ENCODE results near the gene TRIM34. TPM values are rescaled to one million over a fixed set of nuclear protein-coding genes. Genes with fewer than 3 reads are reported as not detected.

Gene TRIM34
- total and polyA plus RNA-seq, 2 of the 4 experiments (the other 2 are of a cell fraction) = 6.1 to 8.6 TPM

GRCh38 chr11:5620651-5621521 lies 3.9 kb upstream of the TRIM34 start:
- H2AFZ ChIP-seq (replicated peaks; ENCODE audit: low read length, poor library complexity) = peak overlapping the region; percentile 77
- POLR2A ChIA-PET (ENCODE audit: unreplicated experiment) = no interaction called here
- H3K23ac ChIP-seq (ENCODE audit: low read depth, low read length) = peak overlapping the region; percentile 95; the same call in 1 of the 2 replicates
- H4K91ac ChIP-seq (ENCODE audit: insufficient read depth, low read depth, low read length) = peak overlapping the region; percentile 88
- H3K9me1 ChIP-seq (ENCODE audit: insufficient read depth, low read length) = peaks cover 14% of the 10 kb centered on the region
- H3K27me3 ChIP-seq (ENCODE audit: control insufficient read depth, insufficient read depth, low read length) = no peaks in the 10 kb centered on the region
- H2BK20ac ChIP-seq (ENCODE audit: low read depth, low read length) = peak overlapping the region; percentile 85
- peak overlapping the region; percentile 78 for H3K4ac ChIP-seq (ENCODE audit: low read depth, low read length)
- peaks cover 0 to 15% of the 10 kb centered on the region in 2 experiments; a peak in 2 of 4 replicates for H3K79me1 ChIP-seq (ENCODE audit: low read depth in 1 of 2, low read length in 2 of 2)
- peak overlapping the region; percentile 82 to 87 for H4K8ac ChIP-seq (ENCODE audit: low read depth in 2 of 2, low read length in 2 of 2)
- ATAC-seq (ENCODE audit: low read depth) = peak; percentile 76
- peak overlapping the region; percentile 69; the same call in 1 of the 2 replicates for H2AK5ac ChIP-seq (ENCODE audit: low read depth, low read length)
- peak overlapping the region; percentile 95 for H3K18ac ChIP-seq (ENCODE audit: low read depth, low read length)
- H3K4me1 ChIP-seq (ENCODE audit: control insufficient read depth, insufficient read depth, low read length) = peaks cover 22% of the 10 kb centered on the region
- H3K4me3 ChIP-seq (ENCODE audit: insufficient read depth, low read depth, low read length) = peak overlapping the region; percentile 15; the same call in 1 of the 2 replicates
- H2BK5ac ChIP-seq (ENCODE audit: low read depth, low read length, poor library complexity, severe bottlenecking) = peak overlapping the region; percentile 97
- intact Hi-C loops (cut with micrococcal nuclease) (loop anchor here (1.0 kb wide), 3 partner anchors 15 to 63 kb away; no protein-coding TSS in a partner anchor), dilution Hi-C loops (cut with HindIII; ENCODE audit: low sequenced_read_pairs, unreplicated experiment) (no loop called here), in situ Hi-C loops (cut with MboI; ENCODE audit: low sequenced_read_pairs) (loop anchor here (5.0 to 25.0 kb wide), 2 partner anchors 66 to 691 kb away; partner anchors contain the start of genes CAVIN3, TRIM22 and TRIM5)
- no peaks in the 10 kb centered on the region for H3K36me3 ChIP-seq (ENCODE audit: control insufficient read depth, insufficient read depth, low read length)
- TF ChIP-seq RCOR1 (IDR thresholded peaks at IDR 0.05; ENCODE audit: insufficient replicate concordance, low read length) = no peak
- TF ChIP-seq POLR2A (IDR thresholded peaks at IDR 0.05; ENCODE audit: low read depth, low read length) = no peak
- no peak for TF ChIP-seq MAFK (IDR thresholded peaks at IDR 0.05; ENCODE audit: low read depth, low read length)
- TF ChIP-seq FOS (IDR thresholded peaks at IDR 0.05; ENCODE audit: low read depth, low read length) = peak; percentile 31; the same call in 1 of the 2 replicates
- no peak for TF ChIP-seq MXI1 (IDR thresholded peaks at IDR 0.05; ENCODE audit: borderline replicate concordance, low read depth, low read length)
- TF ChIP-seq RAD21 (IDR thresholded peaks at IDR 0.05; ENCODE audit: low read length) = no peak
- no peak for TF ChIP-seq CTCF (conservative IDR thresholded peaks at IDR 0.05; ENCODE audit: low read depth, low read length)
- no peak for TF ChIP-seq NFE2L2 (IDR thresholded peaks at IDR 0.05; ENCODE audit: low read depth, low read length)
- TF ChIP-seq ELK1 (IDR thresholded peaks at IDR 0.05; ENCODE audit: borderline replicate concordance, low read depth, low read length) = no peak
- TF ChIP-seq BHLHE40 (IDR thresholded peaks at IDR 0.05; ENCODE audit: low read depth, low read length) = 0 out of 2 replicates have a peak, but pooled peaks have one; percentile 12
- 0 out of 2 replicates have a peak, but pooled peaks have one; percentile 83 for TF ChIP-seq CHD1 (IDR thresholded peaks at IDR 0.05; ENCODE audit: low read depth, low read length)
- H3K14ac ChIP-seq (replicated peaks; ENCODE audit: low read depth, low read length) = peak overlapping the region; percentile 89
- CTCF ChIA-PET = interaction anchor here (0.6 to 1.3 kb wide), 2 partner anchors 58 to 1839 kb away, joined by 3 read pairs; no protein-coding TSS in a partner anchor
- H2BK120ac ChIP-seq (ENCODE audit: low read depth, low read length) = peak overlapping the region; percentile 84
- H2AK9ac ChIP-seq (replicated peaks; ENCODE audit: low read depth, low read length, poor library complexity) = peak overlapping the region; percentile 42
- peak overlapping the region; percentile 76 for H4K5ac ChIP-seq (ENCODE audit: low read depth, low read length)
- H2BK15ac ChIP-seq (ENCODE audit: low read depth, low read length) = peak overlapping the region; percentile 95; the same call in 2 of the 3 replicates
- no peaks in the 10 kb centered on the region for H3K9me3 ChIP-seq (ENCODE audit: control insufficient read depth, insufficient read depth, low read length)
- no CpG with 5 or more reads among the region's 3 CpGs for WGBS, 2 experiments (ENCODE audit: extremely low coverage in 2 of 2, insufficient read length in 1 of 2)
- DNase-seq = peak; percentile 95
- H3K9ac ChIP-seq (ENCODE audit: low read depth, low read length) = peak overlapping the region; percentile 42
- H3K27ac ChIP-seq (ENCODE audit: insufficient read depth, low read length) = peak overlapping the region; percentile 86
- H3K4me2 ChIP-seq (ENCODE audit: low read depth, low read length) = peak overlapping the region; percentile 90
- H3K56ac ChIP-seq (ENCODE audit: extremely low read depth, insufficient read depth, low read length) = peak overlapping the region; percentile 53
- no TSS peak for BruUV-seq (replicated peaks)
- no peaks in the 10 kb centered on the region for H4K20me1 ChIP-seq (ENCODE audit: insufficient read depth, low read length)
